GM19328 (cell line): Measurements from ENCODE around the gene JAKMIP3.

Experiments
- ATAC-seq: cut with Tn5 transposase; IDR thresholded peaks from one replicate; pipeline ENCODE4 v1.9.1; 2021; ENCODE audit warnings: mild to moderate bottlenecking, moderate library complexity; ENCODE audit not compliant: unreplicated experiment

Gene JAKMIP3

GRCh38 chr10:132109341-132110110, 43.8 kb downstream of the JAKMIP3 start:
- ATAC-seq = no peak

- no peak for ATAC-seq
Measured at GRCh38 chr10:132110111-132110521, 44.4 kb downstream of the JAKMIP3 start.

DNA sequence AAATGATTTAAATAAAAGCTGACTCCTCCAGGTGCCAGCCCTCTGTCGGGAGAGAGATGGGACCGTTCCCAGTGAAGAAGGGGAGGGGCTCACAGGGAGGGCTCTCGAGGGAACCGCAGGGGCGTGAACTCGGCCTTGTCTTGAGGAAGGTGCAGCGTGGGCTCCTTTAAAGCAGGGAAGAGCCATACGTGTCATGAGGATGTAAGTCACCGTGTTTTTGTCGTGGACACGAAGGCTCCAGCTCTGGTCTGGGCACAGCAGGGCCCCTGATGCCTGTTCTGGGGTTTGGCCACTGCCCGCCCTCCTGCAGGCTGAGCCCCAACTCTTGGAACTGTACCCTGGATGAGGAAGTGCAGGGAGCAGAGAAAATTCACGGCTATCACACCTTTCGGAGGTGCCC, 45.0 kb downstream of the JAKMIP3 start:
- no peak for ATAC-seq

- ATAC-seq = no peak
Measured at GRCh38 chr10:132111121-132111731, 45.5 kb downstream of the JAKMIP3 start.

DNA sequence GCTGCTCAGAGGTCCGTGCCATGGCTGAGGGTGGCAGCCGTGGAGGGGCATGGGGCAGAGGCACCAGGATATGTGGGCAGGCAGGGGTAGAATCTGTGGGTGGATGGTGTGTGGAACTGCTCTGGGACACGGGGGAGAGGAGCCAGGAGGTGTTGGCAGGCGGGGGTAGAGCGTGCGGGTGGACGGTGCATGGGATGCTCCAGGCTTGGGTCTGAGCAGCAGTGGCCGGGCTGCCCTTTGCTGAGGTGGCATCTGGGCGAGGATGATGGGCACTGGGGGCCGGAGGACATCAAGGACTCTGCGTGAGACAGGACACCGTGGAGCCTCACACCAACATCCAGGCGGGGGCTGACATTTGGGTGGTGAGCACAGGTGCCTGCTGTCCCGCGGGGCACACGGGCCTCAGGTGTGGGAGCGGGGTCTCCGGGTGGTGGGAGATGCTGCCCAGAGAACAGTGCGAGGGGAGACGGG, 46.2 kb downstream of the JAKMIP3 start:
- no peak for ATAC-seq

DNA sequence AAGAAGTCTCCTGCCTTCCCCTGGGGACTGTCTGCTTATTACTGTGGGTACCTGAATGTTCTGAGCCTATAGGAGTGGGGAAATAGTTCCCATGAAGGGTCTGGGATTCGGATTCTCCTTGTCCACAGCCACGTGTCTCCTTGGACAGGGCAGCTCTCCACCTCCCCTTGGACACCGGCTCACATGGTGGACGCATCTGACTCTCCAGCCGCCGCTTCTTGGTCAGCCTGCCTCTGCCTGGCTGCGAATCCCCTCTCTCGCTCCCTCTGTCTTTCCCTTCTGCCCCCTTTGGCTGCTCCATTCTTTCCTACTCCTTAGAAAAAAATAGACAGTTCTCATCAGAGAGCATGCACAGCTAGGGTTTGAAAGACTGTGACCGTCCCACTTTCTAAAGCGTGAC, 46.9 kb downstream of the JAKMIP3 start:
- ATAC-seq = no peak

GRCh38 chr10:132113206-132113605, 47.5 kb downstream of the JAKMIP3 start:
- ATAC-seq = no peak

GRCh38 chr10:132113766-132114365, 48.1 kb downstream of the JAKMIP3 start:
- no peak for ATAC-seq

- no peak for ATAC-seq
Measured at GRCh38 chr10:132114953-132115520, 49.3 kb downstream of the JAKMIP3 start.
